Activated CD4-positive, alpha-beta T cell treated with anti-CD3 and anti-CD28 coated beads, Interleukin-2, Interleukin-6, amounts not matched to agents 100 ng/mL and 50 ng/mL, durations not matched to agents 16 hours and 8 hours (primary cell): ENCODE results near the gene GZMH.
"Not testable (repeated sequence)": the region's sequence is repeated elsewhere in the genome, so short reads cannot be mapped to it uniquely, and the experiment has no call there.

ENCODE experiments used
- DNase-seq: peaks from one replicate; pipeline ENCODE4 v3.0.0-alpha.2; 2020

The GZMH gene

GRCh38 chr14:24591004-24591403, 18.5 kb downstream of the GZMH start:
- not testable (repeated sequence) for DNase-seq

- DNase-seq = not testable (repeated sequence)
These were observed 25.1 kb downstream of the GZMH start for GRCh38 chr14:24584402-24584801.

GRCh38 chr14:24578558-24578957, 30.9 kb downstream of the GZMH start:
- DNase-seq = no peak

- no peak for DNase-seq
These were observed 32.7 kb downstream of the GZMH start for GRCh38 chr14:24576771-24577170.

- DNase-seq = no peak
These were observed 33.3 kb downstream of the GZMH start, which contains the start of gene CTSG for GRCh38 chr14:24576182-24576581. TSS of gene CTSG (minus strand) at chr14:24576250. CDS start at chr14:24576223, 27 bp downstream.

- DNase-seq = no peak
These were observed 35.2 kb downstream of the GZMH start for GRCh38 chr14:24574206-24574774.

GRCh38 chr14:24566318-24566717, 43.2 kb downstream of the GZMH start:
- DNase-seq = no peak

- DNase-seq = no peak
These were observed 43.7 kb downstream of the GZMH start for GRCh38 chr14:24565766-24566165.

- DNase-seq = no peak
These were observed 46.0 kb downstream of the GZMH start for GRCh38 chr14:24563505-24563904.

GRCh38 chr14:24556756-24557155, 52.7 kb downstream of the GZMH start:
- no peak for DNase-seq
